Esophagus muscularis mucosa (tissue), 3 donors: ENCODE results near the gene CALHM1.

ENCODE experiments used
- CTCF ChIP-seq, 3 experiments: fragments of 200-600 bp in 2 of 3; fragments of 450-650 bp in 1 of 3; sonication (generic) in 2 of 3; IDR thresholded peaks; one replicate each; pipeline ENCODE4 v1.5.1; 2017 to 2019; ENCODE audit warnings: antibody characterized with exemption in 3 of 3, mild to moderate bottlenecking in 2 of 3, moderate library complexity in 1 of 3
- POLR2A ChIP-seq: fragments of 450-650 bp; IDR thresholded peaks from one replicate; pipeline ENCODE4 v1.6.1; 2017; ENCODE audit warnings: antibody characterized with exemption, moderate library complexity, mild to moderate bottlenecking, low read depth

GRCh38 chr10:103445767-103446567, 12.7 kb downstream of the CALHM1 start:
- TF ChIP-seq CTCF (IDR thresholded peaks at IDR 0.05) (no peak), POLR2A (no peak)
